ENCODE measurements around the gene BIRC6.
"Not testable (repeated sequence)": the region's sequence is repeated elsewhere in the genome, so short reads cannot be mapped to it uniquely, and the experiment has no call there.

BIRC6 gene

GRCh38 chr2:32356681-32357317 lies at the start of gene BIRC6:
Gene BIRC6 (plus strand): TSS chr2:32357023. CDS start chr2:32357162, 139 bp downstream.
- peak; percentile 97 for DNase-seq

- no peak for DNase-seq
These were observed 46.2 kb upstream of the BIRC6 start for GRCh38 chr2:32310577-32310976.

- DNase-seq: no peak
These were observed 41.9 kb upstream of the BIRC6 start for GRCh38 chr2:32314886-32315285.

GRCh38 chr2:32328679-32329078 lies 28.1 kb upstream of the BIRC6 start:
- not testable (repeated sequence) for DNase-seq

GRCh38 chr2:32329180-32329980 lies 27.4 kb upstream of the BIRC6 start:
- not testable (repeated sequence) for DNase-seq

GRCh38 chr2:32330136-32330535 lies 26.7 kb upstream of the BIRC6 start:
- DNase-seq: no peak

GRCh38 chr2:32342801-32343200 lies 14.0 kb upstream of the BIRC6 start:
- no peak for DNase-seq

GRCh38 chr2:32350797-32351196 lies 6.0 kb upstream of the BIRC6 start:
- DNase-seq: not testable (repeated sequence)

GRCh38 chr2:32355976-32356680 lies 695 bp upstream of the BIRC6 start:
- DNase-seq: no peak

- peak; percentile 85 for DNase-seq
These were observed 691 bp downstream of the BIRC6 start for GRCh38 chr2:32357318-32358110.

- DNase-seq: peak; percentile 32
These were observed 1.3 kb downstream of the BIRC6 start for GRCh38 chr2:32358111-32358482.

GRCh38 chr2:32360416-32360815 lies 3.6 kb downstream of the BIRC6 start:
- DNase-seq: no peak

- DNase-seq: not testable (repeated sequence)
These were observed 6.2 kb downstream of the BIRC6 start for GRCh38 chr2:32362997-32363396.

GRCh38 chr2:32363597-32363996 lies 6.8 kb downstream of the BIRC6 start:
- no peak for DNase-seq

GRCh38 chr2:32364290-32364689 lies 7.5 kb downstream of the BIRC6 start:
- not testable (repeated sequence) for DNase-seq

GRCh38 chr2:32365679-32366078 lies 8.9 kb downstream of the BIRC6 start:
- not testable (repeated sequence) for DNase-seq

GRCh38 chr2:32366595-32366994 lies 9.8 kb downstream of the BIRC6 start:
- no peak for DNase-seq

GRCh38 chr2:32369222-32369621 lies 12.4 kb downstream of the BIRC6 start:
- DNase-seq: no peak

GRCh38 chr2:32370942-32371341 lies 14.1 kb downstream of the BIRC6 start:
- DNase-seq: not testable (repeated sequence)

- no peak for DNase-seq
These were observed 15.8 kb downstream of the BIRC6 start for GRCh38 chr2:32372519-32373182.

- DNase-seq: no peak
These were observed 18.5 kb downstream of the BIRC6 start for GRCh38 chr2:32375228-32375892.

- DNase-seq: no peak
These were observed 19.9 kb downstream of the BIRC6 start for GRCh38 chr2:32376756-32377155.
